Gastroesophageal sphincter (tissue), 3 donors: Measurements from ENCODE around the gene STEAP3.

Experiments
- CTCF ChIP-seq, 4 experiments: fragments of 200-600 bp in 2 of 4; fragments of 450-650 bp in 2 of 4; sonication (generic) in 1 of 4; IDR thresholded peaks; one replicate each; pipeline ENCODE4 v1.5.1; 2017 to 2019; ENCODE audit warnings: antibody characterized with exemption in 4 of 4, mild to moderate bottlenecking in 2 of 4, moderate library complexity in 2 of 4
- EP300 ChIP-seq: sonication (generic); formaldehyde crosslinking; IDR thresholded peaks from one replicate; pipeline ENCODE4 v1.6.1; 2017; ENCODE audit warnings: antibody characterized with exemption, mild to moderate bottlenecking
- POLR2A ChIP-seq, 2 donors: fragments of 450-650 bp; IDR thresholded peaks; one replicate each; pipeline ENCODE4 v1.6.1; 2017; ENCODE audit warnings: antibody characterized with exemption in 2 of 2, mild to moderate bottlenecking in 2 of 2, moderate library complexity in 1 of 2
- POLR2AphosphoS5 ChIP-seq: sonication (generic); formaldehyde crosslinking; IDR thresholded peaks from one replicate; pipeline ENCODE4 v1.6.1; 2017; ENCODE audit warnings: antibody characterized with exemption

- TF ChIP-seq CTCF (IDR thresholded peaks at IDR 0.05) (no peak), POLR2AphosphoS5 (no peak), POLR2A (IDR thresholded peaks at IDR 0.05) (no peak), EP300 (no peak)
These were observed 20.9 kb upstream of the STEAP3 start for GRCh38 chr2:119202610-119203310.
